GM19035 (cell line): ENCODE data around the gene TBC1D14.
"Not testable (repeated sequence)": the region's sequence is repeated elsewhere in the genome, so short reads cannot be mapped to it uniquely, and the experiment has no call there.

ENCODE experiments used
- ATAC-seq: cut with Tn5 transposase; IDR thresholded peaks from one replicate; pipeline ENCODE4 v1.9.1; 2021; ENCODE audit not compliant: unreplicated experiment

The TBC1D14 gene

DNA sequence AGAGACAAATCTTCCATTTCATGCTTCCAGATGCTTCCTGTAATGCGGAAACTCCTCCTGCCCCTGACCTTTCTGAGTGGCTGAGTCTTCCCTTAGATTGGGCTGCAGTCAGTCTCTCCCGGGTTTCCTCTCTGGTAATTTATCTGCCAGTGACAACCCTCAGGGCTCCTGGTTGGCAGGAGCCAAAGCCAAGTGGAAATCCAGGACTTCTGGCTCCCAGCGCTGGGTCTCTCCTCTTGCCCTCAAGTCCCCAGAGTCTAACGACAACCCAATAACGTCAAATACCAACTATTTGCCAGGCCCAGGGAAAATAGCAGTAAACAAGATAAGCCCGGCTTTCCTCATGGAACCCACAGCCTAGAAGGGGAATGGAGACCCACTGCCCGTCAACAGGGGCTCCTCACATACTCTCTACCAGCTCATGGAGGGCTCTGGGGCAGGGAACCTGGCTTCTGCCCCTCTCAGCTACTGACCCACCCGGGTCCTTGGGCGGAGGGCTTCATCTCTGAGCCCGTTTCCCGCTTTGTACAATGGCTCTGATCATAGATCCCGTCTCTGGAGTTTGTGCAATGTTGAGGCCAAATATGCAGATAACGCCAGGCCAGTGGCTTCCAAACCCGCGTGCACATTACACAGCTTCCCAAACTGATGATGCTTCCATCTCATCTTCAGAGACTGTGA lies 1.1 kb upstream of the TBC1D14 start:
- ATAC-seq: no peak

DNA sequence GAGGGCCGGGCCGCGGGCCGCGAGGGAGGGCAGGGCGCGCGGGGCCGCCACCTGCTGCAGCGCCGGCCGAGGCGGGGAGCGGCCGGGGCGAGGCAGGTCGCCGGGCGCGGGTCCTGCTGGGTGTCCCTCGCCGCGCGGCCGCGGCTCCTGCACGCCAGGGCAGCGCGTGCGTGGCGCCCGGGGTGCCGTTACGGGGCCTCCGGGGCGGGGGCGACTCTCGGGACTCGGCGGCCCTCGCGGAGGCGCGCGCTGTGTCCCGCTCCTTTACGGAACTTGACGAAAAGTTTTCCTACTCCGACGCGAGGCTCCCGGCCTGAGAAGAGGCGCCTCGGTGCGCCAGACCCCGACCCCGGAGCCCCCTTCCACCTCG lies 329 bp downstream of the TBC1D14 start:
- peak; percentile 44 for ATAC-seq

- no peak for ATAC-seq
These were observed 824 bp downstream of the TBC1D14 start for GRCh38 chr4:6910340-6910959.

DNA sequence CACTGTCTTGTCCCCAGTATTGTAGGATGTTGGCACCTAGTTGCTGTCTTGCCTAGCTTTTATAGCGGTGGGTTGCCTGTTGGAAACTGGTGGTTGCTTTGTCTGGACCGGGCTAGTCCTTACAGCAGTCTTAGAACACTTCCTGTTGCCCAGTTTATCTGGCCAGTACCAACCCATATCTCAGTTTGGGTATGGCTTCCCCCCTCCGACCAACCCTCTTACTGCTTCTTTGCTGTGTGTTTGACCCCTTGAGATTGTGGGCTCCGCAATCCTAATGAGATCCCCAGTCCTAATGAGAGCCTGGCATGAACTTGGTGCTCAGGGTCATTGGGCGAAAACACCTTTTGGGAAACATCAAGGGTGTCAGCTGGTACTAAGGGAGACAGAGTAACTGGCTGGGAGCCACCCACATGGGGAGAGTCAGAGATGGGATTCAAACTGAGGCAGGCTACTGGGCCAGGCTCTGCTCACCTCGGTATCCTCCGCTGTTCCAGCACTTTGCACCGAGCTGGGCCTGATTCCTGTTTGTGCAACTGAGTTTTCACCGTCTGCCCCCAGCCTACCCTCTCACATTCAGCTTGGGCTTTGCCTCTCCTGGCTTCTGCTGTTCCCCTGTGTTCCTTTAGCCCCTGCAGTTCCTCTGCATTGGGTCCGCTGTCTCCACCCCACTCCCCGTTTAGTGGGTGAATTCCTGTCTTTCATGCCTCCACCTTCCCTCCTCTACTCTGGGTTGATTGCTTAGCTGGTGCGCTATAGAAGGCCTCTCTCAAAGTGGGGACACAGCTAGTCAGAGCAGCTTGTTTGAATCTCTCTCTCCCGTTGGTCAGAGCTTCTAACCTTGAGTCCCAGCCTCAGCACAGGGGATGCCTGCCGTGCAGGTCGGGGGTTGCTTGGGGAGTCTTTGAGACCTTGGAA lies 1.6 kb downstream of the TBC1D14 start:
- ATAC-seq: no peak

GRCh38 chr4:6911917-6912316 lies 2.3 kb downstream of the TBC1D14 start:
- ATAC-seq: not testable (repeated sequence)

GRCh38 chr4:6912441-6912840 lies 2.8 kb downstream of the TBC1D14 start:
- ATAC-seq: no peak

DNA sequence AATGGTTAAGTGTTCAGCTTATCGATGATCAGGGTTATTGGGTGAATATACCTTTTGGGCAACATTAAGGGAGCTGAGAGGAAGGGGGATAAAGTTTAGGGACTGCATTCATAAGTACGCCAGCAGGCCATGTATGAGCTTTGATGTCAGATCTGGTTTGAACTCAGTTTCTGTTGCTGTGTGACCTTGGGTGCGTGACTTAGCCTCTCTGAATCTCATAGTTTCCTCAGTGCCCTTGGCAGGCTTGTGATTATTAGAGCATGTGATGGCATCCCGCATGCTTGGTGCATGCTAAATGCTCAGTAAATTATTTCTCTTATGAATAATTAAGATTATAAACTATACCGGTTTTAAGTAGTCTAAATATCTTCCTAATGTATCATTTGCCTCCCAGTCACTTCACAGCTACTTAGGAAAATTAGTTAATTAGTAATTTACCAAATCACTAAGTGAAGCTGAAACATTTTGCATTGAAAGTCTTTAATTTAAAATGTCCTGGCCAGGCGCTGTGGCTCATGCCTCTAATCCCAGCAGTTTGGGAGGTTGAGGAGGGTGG lies 3.8 kb downstream of the TBC1D14 start:
- no peak for ATAC-seq

- no peak for ATAC-seq
These were observed 4.8 kb downstream of the TBC1D14 start for GRCh38 chr4:6914448-6914847.

DNA sequence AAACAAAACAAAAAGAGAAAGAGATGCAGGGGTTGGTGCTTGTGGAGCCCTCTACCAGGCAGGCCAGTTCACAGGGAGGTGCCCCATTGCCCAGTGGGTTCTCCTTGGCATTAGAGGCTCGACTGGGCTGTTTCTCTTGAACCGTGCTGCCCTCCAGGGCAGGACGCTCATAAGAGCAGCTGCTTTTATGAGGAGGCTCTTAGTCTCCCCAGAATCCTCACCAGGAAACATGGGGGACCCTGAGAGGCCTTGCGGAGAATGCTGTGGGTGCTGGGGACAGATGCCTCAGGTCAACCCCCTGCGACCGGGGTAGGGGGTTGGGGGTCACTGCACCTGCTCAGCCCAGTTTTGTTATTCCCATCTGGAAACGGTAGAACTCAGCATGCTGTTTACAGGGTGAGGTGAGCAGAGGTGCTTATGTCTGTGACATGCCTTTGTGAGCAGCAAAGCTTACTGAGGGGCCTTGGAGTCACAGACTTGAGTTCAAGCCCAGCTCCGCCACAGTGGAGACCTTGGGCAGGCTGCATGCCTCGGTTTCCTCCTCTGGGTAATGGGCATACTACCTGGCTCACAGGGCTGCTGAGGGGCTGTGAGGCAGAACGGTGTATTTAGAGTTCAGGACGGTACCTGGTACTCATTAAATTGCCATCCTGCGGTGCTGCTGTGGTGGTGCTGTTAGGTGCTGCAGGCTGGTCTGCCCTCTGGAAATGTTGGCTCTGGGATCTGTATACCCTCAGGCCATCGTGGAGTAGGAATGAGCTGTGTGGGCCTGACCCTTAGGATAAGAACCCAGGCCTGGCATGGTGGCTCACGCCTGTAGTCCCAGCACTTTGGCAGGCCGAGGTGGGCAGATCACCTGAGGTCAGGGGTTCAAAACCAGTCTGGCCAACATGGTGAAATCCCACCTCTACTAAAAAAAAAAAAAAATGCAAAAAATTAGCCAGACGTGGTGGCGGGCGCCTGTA lies 5.7 kb downstream of the TBC1D14 start:
- no peak for ATAC-seq

GRCh38 chr4:6916069-6916586 lies 6.5 kb downstream of the TBC1D14 start:
- no peak for ATAC-seq

GRCh38 chr4:6916587-6917460 lies 7.2 kb downstream of the TBC1D14 start:
- no peak for ATAC-seq

DNA sequence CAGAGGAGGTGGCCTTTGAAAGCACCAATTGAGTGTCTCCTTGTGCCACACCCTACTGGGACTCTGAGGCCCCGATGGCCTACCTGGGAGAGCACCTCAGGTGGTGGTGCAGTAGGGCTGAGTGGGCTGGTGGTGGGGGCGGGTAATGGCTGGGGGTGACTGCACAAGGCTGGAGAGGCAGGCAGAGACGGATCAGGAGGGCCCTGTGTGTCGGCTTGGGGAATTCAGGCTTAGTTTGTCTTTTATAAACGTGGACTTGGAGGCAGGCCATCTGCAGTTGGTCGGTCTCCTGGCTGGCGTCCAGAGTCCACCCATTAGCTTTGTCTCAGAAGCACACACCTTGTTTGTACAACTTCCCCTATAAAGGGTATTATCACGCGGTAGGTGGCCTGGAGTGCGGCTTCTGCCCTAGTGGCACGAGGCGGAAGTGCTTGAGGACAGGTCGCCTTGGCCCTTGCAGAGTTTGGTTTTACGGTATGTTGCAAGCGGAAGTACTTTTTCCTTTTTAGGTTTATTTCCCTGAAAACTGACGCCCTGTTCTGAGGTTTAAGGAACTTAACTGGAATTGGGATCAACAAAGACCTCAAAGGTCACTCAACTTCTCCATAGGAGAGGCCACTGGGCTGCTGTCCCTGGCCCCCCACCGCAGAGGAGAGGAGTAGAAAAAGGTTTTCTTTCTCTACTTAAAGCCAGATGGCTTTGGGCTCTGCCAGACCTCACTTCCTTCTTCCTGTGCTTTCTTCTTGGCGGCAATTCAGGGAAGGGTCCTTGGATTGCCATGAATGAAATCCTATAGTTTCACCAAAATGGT lies 8.0 kb downstream of the TBC1D14 start:
- ATAC-seq: peak; percentile 65

GRCh38 chr4:6918338-6918737 lies 8.7 kb downstream of the TBC1D14 start:
- ATAC-seq: no peak

DNA sequence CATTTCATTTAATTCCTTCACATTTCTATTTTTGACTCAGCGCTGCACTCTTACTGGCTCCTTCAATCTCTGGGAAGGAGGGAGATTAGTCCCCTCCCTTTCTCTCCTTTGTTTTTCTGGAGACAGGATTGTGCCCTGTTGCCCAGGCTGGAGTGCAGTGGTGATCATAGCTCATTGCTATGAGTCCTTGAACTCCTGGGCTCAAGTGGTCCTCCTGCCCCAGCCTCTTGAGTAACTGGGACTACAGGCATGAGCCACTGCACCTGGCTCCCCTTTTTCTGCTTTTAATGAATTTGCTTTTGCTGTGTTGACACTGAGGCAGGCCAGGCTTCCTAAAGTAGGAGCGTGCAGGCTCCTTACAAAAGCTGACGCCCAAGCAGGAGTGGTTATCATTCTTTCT lies 10.5 kb downstream of the TBC1D14 start:
- no peak for ATAC-seq

DNA sequence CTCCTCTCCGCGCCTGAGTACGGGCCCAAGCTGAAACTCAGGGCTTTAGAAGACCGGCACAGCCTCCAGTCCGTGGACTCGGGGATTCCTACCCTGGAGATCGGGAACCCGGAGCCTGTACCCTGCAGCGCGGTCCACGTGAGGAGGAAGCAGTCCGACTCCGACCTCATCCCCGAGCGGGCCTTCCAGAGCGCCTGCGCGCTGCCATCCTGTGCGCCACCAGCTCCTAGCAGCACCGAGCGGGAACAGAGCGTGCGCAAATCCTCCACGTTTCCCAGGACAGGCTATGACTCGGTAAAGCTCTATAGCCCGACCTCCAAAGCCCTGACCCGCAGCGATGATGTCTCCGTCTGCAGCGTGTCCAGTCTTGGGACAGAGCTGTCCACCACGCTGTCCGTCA lies 13.9 kb downstream of the TBC1D14 start:
- ATAC-seq: no peak

DNA sequence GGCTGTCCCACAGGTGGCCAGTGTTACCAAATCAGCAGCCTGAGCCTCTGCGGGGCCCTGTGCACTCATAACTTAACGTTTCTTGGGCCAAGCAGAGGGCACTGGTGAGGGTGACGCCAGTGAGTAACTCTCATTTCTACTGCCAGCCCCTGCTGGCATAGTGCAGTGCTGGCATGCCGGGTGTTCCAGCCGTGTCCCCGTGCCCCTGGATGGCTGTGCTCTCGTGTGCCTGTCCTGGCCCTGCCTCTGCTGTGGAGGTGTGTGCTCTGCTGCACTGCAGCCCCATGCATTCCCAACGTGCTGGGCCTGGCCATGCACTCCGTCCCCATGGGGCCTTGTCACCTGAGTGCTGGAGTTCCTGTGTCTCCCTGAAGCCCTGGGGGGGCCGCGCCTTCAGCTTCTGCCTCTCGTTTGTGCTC lies 14.7 kb downstream of the TBC1D14 start:
- no peak for ATAC-seq

DNA sequence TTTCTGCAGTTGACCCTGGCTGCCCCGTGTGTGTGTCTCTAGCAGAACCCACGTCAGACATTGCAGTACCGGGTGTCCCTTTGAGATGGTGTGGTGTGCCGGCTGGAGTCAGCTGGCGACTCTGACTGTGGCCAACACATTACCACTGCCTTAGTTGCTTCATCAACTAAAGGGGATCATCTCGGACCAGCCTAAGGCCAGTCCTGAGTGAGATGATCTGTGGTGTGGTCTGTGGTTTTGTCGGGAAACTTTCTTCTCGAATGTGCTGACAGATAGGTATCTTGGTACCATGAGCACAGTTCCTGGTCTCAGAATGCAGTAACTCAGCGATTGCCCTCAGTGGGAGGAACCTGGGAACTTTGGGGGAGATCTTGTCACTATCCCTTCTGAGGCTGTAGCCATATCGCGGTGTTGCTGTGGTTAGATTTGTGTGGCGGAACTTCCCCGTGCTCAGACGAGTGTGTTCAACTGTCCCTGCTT lies 15.8 kb downstream of the TBC1D14 start:
- no peak for ATAC-seq

DNA sequence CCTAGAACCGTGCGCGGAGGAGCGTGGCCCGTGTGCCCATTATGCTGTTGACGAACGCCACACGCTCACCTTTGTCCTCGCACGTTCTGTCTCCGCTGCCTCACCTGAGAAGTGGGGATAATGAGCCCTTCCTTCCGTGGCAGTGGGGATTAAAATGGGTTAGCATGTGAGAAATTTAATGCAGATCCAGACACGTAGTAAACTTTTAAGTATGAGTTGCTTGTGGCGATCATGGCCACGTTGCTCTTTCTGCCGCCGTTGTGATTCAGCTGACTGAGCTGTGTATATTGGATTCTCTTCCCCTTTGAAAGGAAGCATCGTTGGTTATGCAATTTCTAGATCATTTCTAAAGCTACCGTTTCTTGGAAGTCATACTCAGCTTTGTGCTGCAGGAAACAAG lies 16.5 kb downstream of the TBC1D14 start:
- ATAC-seq: no peak
